Omental fat pad (tissue), 4 donors: ENCODE measurements around the gene NAV2. TPM values are rescaled to one million over a fixed set of nuclear protein-coding genes. Genes with fewer than 3 reads are reported as not detected.

Experiments used
- ATAC-seq: fragments of 150-250 bp; one replicate; pipeline ENCODE4 v1.9.1; 2016; ENCODE audit warnings: mild to moderate bottlenecking, moderate library complexity; ENCODE audit not compliant: low FRiP score
- DNase-seq: peaks from one replicate; pipeline ENCODE4 v3.0.0-alpha.2; 2019; ENCODE audit warnings: low spot score
- CTCF ChIP-seq, 3 donors: fragments of 450-650 bp; IDR thresholded peaks; one replicate each; pipeline ENCODE4 v1.5.1; 2016 to 2017; ENCODE audit warnings: antibody characterized with exemption in 3 of 3, mild to moderate bottlenecking in 3 of 3, moderate library complexity in 2 of 3
- total RNA-seq, 4 donors: library from RNA; depleted of rRNA; stranded (reverse); fragments of >200 nt; gene quantifications; one replicate each; pipeline ENCODE4 v1.1.0, GENCODE V29; 2016

Gene NAV2
- total RNA-seq, 4 donors from 2014 or later: 6.3 to 41.6 (median 13.0) TPM

- ATAC-seq (no peak), DNase-seq (no peak)
- no peak for TF ChIP-seq CTCF (IDR thresholded peaks at IDR 0.05)
Measured at GRCh38 chr11:19670030-19670791, 42.4 kb upstream of the NAV2 start.

DNA sequence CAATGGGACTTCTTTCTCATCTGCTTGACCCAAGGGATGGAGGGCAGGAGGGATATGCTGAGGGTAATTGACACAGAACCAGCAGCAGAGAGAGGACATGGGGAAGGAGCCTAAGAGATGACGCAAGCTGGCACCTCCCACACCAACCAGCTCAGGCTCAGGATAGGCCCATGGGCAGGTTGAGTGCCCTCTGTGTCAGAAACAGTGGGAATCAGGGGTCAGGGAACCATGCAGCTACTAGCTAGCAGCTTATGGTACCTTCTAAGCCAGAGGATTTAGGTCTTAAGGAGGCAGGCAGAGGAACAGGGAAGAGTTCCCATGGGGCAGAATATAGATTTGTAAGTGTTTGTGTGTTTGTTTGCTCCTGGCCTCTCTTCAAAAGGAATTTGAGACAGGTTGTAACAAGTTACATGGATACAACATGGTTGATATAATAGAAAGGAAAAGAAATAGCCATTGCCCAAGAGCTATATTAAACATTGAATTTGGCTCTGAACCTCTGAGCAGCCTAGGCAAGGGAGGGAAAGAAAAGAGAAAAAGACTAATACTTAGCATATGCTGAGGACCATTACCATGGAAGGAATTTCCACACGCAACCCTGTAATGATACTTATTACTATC lies 39.9 kb upstream of the NAV2 start:
- DNase-seq (no peak), ATAC-seq (no peak)
- no peak for TF ChIP-seq CTCF (IDR thresholded peaks at IDR 0.05)

DNA sequence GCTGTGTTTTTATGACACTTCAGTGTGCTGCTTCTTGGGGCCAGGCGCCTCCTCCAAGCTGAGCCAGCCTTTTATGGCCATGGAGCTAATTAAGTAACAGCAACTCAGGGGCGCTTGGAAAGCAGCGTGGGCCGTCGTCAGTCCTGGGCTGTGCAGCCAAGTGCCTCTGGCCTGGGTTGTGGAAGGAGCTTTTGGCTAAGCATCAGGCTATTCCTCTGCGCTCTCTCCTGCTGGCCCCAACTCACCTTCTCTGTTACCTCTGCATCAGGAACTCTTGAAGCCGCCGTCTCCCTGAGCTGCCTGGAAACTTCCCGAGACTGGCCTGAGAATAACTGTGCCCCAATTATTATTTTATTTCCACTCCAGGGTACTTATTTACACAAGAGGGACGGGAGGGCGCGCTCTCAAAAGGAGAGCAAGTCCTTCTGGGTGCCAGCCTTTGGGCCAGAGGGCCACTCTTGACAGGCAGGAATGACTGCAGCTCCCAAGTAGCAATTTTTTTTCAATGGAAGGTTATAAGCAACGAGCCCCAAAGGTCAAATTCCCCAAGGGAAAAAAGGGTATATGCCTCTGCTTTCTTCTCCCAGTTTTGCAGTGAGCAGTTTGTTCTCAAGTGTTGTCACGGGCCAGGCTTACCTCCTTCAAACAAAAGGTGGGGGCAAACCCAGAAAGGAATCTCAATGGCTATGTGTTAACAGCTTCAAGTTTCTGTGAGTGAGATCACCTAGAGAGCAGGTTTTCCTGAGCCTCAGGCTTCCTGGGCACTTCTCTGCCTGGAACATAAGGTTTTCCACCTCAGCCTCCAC lies 38.5 kb upstream of the NAV2 start:
- ATAC-seq (peak; percentile 57), DNase-seq (no peak)
- no peak for TF ChIP-seq CTCF (IDR thresholded peaks at IDR 0.05)

- no peak for ATAC-seq
- DNase-seq: no peak
- no peak for TF ChIP-seq CTCF (IDR thresholded peaks at IDR 0.05)
Measured at GRCh38 chr11:19674836-19675235, 37.8 kb upstream of the NAV2 start.

- TF ChIP-seq CTCF (IDR thresholded peaks at IDR 0.05): no peak
- ATAC-seq (no peak), DNase-seq (no peak)
Measured at GRCh38 chr11:19675397-19675796, 37.2 kb upstream of the NAV2 start.

GRCh38 chr11:19676475-19677380 lies 35.9 kb upstream of the NAV2 start:
- peak; percentile 14 for ATAC-seq
- DNase-seq: no peak
- TF ChIP-seq CTCF (IDR thresholded peaks at IDR 0.05): no peak
